OCI-LY3 (cell line): ENCODE data around the gene FAM25G.

ENCODE experiments used
- H2AFZ ChIP-seq: fragments of 200-600, 300-600 bp; shearing (Covaris generic); 2 replicates; pipeline ENCODE4 v1.6.0; 2014; ENCODE audit warnings: antibody characterized with exemption, low read depth, low read length
- H3K27ac ChIP-seq: fragments of 200-600, 300-600 bp; sonication (generic); 2 replicates; pipeline ENCODE4 v1.5.1; 2014; ENCODE audit warnings: mild to moderate bottlenecking, low read length, moderate library complexity, mixed read lengths
- H3K27me3 ChIP-seq: fragments of 200-600, 300-600 bp; sonication (generic); 2 replicates; pipeline ENCODE4 v1.6.1; 2014; ENCODE audit warnings: low read depth, low read length, mixed read lengths
- H3K36me3 ChIP-seq: fragments of 200-600, 300-600 bp; sonication (generic); replicated peaks from 2 replicates; pipeline ENCODE3; 2014; ENCODE audit warnings: low read depth, low read length, mixed read lengths
- H3K4me1 ChIP-seq: fragments of 300-600, 200-600 bp; sonication (generic); 2 replicates; pipeline ENCODE4 v1.6.1; 2014; ENCODE audit warnings: low read length, mixed read lengths
- H3K4me2 ChIP-seq: fragments of 200-600, 300-600 bp; sonication (generic); 2 replicates; pipeline ENCODE4 v1.6.1; 2014; ENCODE audit warnings: low read length, mixed read lengths
- H3K4me3 ChIP-seq: fragments of 300-600, 200-600 bp; sonication (generic); 2 replicates; pipeline ENCODE4 v1.5.1; 2014; ENCODE audit warnings: antibody characterized with exemption, mild to moderate bottlenecking, low read length, moderate library complexity
- H3K79me2 ChIP-seq: fragments of 300-600, 200-600 bp; shearing (Covaris generic); 2 replicates; pipeline ENCODE4 v1.6.1; 2014; ENCODE audit warnings: mild to moderate bottlenecking, low read length, mixed read lengths
- H3K9ac ChIP-seq: fragments of 300-600, 200-600 bp; shearing (Covaris generic); 2 replicates; pipeline ENCODE4 v1.6.0; 2014; ENCODE audit warnings: mild to moderate bottlenecking, low read length, moderate library complexity
- H3K9me3 ChIP-seq: fragments of 200-600, 300-600 bp; shearing (Covaris generic); 2 replicates; pipeline ENCODE4 v1.6.1; 2014; ENCODE audit warnings: low read length, mixed read lengths; ENCODE audit not compliant: insufficient read depth
- H4K20me1 ChIP-seq: fragments of 200-600, 300-600 bp; sonication (generic); 2 replicates; pipeline ENCODE4 v1.6.1; 2016; ENCODE audit warnings: low read length, mixed read lengths; ENCODE audit not compliant: insufficient read depth
- CTCF ChIP-seq: fragments of 200-600, 300-600 bp; sonication (generic); IDR thresholded peaks from 2 replicates; pipeline ENCODE4 v1.5.1; 2014; ENCODE audit warnings: antibody characterized with exemption, low read length, low read depth
- EZH2phosphoT487 ChIP-seq: fragments of 200-600 bp; shearing (Covaris generic); IDR thresholded peaks from 2 replicates; pipeline ENCODE4 v1.6.1; 2018; ENCODE audit warnings: antibody characterized with exemption, mixed run types, low read depth

Gene FAM25G

GRCh38 chr10:47447705-47448104 is 43.8 kb downstream of the FAM25G start:
- H3K4me2 ChIP-seq: no peak overlapping the region
- H3K27ac ChIP-seq: no peak overlapping the region
- no peaks in the 10 kb centered on the region for H4K20me1 ChIP-seq
- H3K27me3 ChIP-seq: no peaks in the 10 kb centered on the region
- H2AFZ ChIP-seq: no peak overlapping the region
- H3K4me1 ChIP-seq: peaks cover 5% of the 10 kb centered on the region; the same call in 1 of the 2 replicates
- TF ChIP-seq CTCF: no peak
- no peak for TF ChIP-seq EZH2phosphoT487
- H3K9ac ChIP-seq: no peak overlapping the region
- H3K36me3 ChIP-seq: no peaks in the 10 kb centered on the region
- H3K4me3 ChIP-seq: no peak overlapping the region
- no peaks in the 10 kb centered on the region for H3K79me2 ChIP-seq
- no peaks in the 10 kb centered on the region for H3K9me3 ChIP-seq

- Histone ChIP-seq H3K4me2 (no peak overlapping the region), H3K79me2 (no peaks in the 10 kb centered on the region), H3K9me3 (no peaks in the 10 kb centered on the region), H3K4me1 (peaks cover 5% of the 10 kb centered on the region; the same call in 1 of the 2 replicates), H3K27ac (no peak overlapping the region), H4K20me1 (no peaks in the 10 kb centered on the region), H2AFZ (no peak overlapping the region), H3K27me3 (no peaks in the 10 kb centered on the region), H3K36me3 (no peaks in the 10 kb centered on the region), H3K9ac (no peak overlapping the region), H3K4me3 (no peak overlapping the region)
- TF ChIP-seq EZH2phosphoT487: no peak
- TF ChIP-seq CTCF: no peak
Observed at GRCh38 chr10:47447209-47447608, 44.3 kb downstream of the FAM25G start.

- no peak overlapping the region for H3K4me3 ChIP-seq
- H3K27me3 ChIP-seq: no peaks in the 10 kb centered on the region
- H3K4me1 ChIP-seq: peaks cover 5% of the 10 kb centered on the region; the same call in 1 of the 2 replicates
- H3K4me2 ChIP-seq: no peak overlapping the region
- H3K9ac ChIP-seq: no peak overlapping the region
- no peaks in the 10 kb centered on the region for H4K20me1 ChIP-seq
- no peak overlapping the region for H3K27ac ChIP-seq
- H3K79me2 ChIP-seq: no peaks in the 10 kb centered on the region
- H3K36me3 ChIP-seq: no peaks in the 10 kb centered on the region
- H3K9me3 ChIP-seq: no peaks in the 10 kb centered on the region
- H2AFZ ChIP-seq: no peak overlapping the region
- TF ChIP-seq EZH2phosphoT487: no peak
- TF ChIP-seq CTCF: no peak
Observed at GRCh38 chr10:47445720-47446119, 45.8 kb downstream of the FAM25G start.

- Histone ChIP-seq H4K20me1 (no peaks in the 10 kb centered on the region), H3K4me1 (peaks cover 2% of the 10 kb centered on the region; the same call in 1 of the 2 replicates), H3K4me3 (no peak overlapping the region), H3K27ac (no peak overlapping the region), H3K4me2 (no peak overlapping the region), H3K9me3 (no peaks in the 10 kb centered on the region), H3K79me2 (no peaks in the 10 kb centered on the region), H3K9ac (no peak overlapping the region), H2AFZ (no peak overlapping the region), H3K36me3 (no peaks in the 10 kb centered on the region), H3K27me3 (no peaks in the 10 kb centered on the region)
- TF ChIP-seq EZH2phosphoT487 (no peak), CTCF (no peak)
Observed at GRCh38 chr10:47444047-47444446, 47.5 kb downstream of the FAM25G start.
